ENCODE measurements around the gene SRGAP3.

The SRGAP3 gene

DNA sequence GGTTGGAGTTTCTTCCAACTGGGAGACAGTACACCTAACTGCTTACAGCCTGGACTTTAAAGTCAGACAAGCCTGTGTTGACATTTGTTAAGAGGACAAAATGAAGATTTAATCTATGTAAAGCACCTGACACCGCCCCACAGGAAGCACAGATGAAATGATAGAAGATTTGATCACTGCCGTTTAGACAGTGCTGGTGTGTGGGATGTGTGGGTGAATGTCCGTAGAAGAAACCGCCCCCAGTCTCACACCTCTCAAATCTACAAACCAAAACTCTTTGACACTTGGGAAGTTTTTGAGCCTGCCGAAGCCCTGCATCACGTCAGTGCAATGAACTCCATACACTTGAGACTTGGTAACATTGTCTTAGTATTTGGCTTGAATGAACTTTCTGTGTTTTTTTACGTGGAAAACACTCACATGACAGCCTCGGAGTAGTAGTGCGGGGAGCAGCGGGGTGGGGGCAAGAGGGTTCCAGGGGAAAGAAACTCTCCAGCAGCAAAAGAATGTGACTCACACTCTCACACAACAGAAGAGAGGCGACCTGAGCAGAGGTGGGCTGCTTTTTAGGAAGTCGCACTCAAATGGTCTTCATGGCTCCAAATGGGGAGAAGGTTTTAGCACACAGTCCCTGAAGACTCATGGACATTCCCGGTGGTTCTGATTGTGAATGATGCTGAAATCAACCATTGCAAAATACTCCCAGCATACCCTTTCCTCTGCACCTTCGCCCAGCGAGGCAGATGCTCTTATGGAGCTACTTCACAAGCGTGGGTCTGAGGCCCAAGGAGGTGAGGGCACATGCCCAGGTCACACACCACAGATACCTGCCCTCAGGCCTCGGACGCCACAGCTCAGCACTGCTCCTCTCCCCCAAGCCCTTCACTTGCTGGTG is 79.2 kb downstream of the SRGAP3 start:
- DNase-seq = no peak

DNA sequence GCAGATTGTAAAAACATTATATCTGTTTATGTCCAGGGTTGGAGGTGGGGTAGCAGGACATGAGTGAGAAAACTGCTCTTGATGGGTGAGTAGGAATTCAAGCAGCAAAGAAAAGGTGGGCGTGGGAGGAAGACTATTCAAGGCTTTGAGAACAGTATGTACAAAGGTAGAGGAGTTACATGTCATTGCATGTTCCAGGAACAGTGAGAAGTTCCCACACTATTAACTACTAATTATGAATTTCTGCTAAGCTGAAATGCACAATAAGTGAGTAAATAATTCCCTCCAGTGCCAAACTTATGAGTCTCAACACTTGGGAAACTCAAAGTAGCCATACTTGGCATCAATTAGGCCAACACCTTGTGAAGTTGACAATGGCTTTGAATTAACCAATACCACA is 80.1 kb downstream of the SRGAP3 start:
- DNase-seq = no peak

DNA sequence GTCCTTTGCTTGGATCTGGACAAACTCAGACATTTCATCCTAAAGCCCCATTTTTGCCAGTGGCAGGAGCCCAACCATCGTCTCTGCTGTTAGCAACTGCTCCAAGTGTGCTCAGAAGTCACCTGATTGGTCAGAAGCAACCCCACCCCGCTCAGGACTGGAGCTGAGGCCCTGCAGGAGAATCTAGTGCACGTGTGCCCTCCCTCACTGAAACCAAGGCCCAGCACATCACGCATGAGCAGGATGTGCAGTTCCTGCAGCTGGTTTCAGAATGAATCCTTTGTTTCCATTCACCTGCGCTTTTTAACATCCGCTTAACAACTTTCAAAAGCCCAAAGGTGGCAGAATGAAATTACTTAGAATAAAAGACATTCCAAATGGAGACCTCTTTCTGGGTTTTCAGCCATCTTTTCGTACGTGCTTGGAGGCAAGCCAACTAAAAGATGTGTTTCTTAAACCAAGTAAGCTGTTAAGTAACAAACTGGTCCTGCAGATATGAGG is 81.2 kb downstream of the SRGAP3 start:
- DNase-seq = no peak

DNA sequence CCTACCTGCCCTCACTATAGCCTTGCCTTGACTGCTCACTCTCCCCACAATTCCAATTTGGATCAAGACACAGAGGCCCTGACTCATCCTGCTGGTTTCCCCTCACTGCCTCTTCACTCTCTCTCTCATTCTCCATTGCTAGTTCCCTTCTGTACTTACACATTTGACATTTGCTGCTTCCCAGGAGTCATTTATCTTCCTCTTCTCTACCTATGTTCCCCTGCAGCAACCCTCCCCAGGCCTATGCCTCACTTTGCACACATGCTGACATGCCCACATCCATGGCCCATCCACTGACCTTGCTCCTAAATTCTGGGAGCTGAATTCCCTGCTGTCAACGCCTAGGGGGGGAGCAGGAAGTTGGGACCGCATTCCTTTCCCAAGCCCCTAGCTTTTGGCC is 82.2 kb downstream of the SRGAP3 start:
- no peak for DNase-seq

DNA sequence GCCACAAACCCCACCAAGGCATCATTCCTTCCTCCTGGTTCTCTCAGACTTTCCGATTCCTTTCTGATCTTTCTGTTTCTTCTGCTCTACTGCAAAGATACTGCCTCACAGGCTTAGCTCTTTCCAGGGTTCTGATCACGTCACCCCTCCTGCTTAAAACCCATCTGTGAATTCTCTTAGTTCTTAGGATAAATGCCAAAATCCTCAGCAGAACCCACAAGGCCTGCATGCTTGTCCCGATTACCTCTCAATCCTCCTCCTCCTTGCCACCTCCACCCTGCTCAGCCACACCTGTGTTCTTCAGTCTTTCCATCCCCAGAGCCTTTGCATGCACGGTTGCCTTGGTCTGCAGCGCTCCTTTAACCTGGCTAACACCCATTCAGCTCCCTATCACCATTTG is 84.0 kb downstream of the SRGAP3 start:
- no peak for DNase-seq

DNA sequence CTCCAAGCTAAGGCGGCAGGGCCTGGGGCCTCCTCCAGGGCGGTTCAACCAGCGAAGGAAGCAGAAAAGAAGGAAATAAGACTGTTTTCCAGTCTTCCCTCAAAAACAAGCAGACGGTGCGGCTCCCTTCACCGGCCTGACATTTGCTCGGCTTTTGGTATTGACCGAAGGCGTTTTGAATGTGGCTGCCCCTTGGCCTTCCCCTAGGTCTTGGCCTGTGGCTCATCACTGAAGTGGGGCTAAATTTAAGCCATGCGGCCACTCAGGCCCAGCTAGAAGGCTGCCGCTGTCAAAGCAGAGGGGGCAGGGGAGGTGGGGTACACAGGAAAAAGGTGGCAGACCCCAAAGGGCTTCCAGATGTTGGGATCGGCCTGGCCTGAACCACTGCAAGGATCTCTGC is 86.2 kb downstream of the SRGAP3 start:
- no peak for DNase-seq

DNA sequence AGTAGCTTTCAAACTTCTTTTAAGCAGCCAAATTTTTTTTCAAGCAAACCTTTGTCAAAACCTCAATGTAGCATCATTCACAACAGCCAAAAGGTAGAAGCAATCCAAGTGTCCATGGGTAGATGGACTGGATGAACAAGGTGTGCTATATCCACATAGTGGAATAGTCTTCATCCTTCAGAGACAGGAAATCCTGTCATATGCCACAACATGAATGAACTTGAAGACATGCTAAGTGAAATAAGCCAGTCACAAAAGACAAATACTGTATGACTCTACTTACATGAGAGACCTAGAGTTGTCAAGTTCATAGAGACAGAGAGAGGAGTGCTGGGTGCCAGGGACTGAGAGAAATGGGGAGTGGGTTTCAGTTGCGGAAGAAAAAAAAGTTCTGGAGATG is 87.6 kb downstream of the SRGAP3 start:
- no peak for DNase-seq

DNA sequence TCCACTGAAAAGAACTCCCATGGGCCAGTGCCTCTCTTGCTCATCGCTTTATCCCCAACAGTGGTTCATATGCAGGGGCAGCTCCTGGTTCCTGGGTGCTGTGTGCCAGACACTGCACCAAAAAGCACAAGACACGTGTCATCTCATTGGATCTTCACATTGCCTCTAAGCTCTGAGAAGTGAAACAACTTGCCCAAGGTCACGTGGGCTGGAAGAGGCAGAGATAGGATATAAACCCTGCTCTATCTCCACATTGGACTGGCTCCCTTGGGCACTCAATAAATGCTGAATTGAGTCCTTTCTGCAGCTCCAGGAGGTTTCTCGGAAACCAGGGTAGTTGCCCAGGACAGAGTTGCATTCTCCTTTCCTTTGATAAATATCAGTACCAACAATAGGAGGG is 88.1 kb downstream of the SRGAP3 start:
- DNase-seq = no peak

DNA sequence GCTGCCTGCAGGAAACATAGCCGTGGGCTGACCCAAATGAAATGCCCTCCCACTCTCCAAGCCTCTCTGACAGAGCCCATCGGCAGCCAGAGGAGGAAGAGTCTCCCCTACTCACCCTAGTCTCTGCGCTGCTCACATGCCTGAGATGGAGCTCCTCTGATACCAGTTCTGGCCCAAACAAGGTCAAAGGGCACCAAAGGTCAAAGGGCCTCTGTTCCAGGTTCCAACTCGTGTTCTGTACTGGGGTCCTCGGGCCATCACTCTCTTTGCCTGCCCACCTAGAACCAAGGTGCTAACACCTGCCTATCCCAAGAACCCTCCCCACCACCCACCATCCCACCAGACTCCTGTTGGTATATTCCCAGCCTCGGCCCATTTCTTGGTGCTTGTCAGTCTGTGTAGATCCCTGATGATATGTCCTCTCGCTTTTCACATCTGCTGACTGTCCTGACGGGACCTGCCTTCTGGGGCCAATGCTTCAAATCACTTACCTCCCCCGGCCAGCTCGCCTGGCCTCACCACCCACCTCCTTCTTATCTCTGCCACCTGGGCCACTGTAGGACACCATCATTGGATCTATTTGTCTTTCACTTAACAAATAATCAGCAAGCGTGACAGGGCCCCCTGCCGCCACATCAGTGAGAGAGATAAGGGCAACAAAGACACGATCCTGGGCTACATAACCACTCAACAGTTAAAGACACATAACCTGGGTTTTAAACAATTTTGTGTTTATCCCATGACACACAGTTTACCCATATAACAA is 90.4 kb downstream of the SRGAP3 start:
- DNase-seq = no peak

DNA sequence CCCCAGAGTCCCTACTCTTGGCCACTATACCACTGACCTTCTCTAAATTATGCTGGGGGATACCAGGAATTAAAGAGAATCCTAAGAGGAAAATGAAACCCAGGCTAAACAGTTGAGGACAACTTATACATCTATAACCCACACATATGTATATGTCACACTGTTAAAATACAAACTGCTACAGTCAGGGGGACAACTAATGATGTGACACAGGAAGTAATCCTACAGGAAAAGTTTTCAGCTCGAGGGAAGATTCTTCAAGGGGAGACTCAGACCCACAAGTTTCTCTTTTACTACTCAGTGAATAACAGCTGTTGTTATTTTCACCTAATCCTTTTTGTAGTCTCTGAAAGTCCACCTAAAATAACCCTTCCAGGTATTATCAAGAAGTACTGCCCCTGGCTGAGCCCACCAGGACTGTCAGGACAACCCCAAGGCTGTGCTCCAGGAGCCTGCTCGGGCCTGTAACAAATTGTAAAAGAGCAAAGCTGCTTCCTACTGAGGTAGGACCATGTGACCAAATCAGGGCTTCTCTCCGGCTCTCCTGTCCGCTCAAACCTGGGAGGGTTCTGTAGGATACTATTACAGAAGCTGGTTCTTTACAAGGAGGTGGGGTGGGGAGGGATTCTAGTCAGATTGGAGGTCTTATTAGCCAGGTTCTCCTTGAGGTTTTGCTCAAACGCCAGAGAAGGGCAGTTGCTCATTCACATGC is 91.6 kb downstream of the SRGAP3 start:
- DNase-seq = no peak

DNA sequence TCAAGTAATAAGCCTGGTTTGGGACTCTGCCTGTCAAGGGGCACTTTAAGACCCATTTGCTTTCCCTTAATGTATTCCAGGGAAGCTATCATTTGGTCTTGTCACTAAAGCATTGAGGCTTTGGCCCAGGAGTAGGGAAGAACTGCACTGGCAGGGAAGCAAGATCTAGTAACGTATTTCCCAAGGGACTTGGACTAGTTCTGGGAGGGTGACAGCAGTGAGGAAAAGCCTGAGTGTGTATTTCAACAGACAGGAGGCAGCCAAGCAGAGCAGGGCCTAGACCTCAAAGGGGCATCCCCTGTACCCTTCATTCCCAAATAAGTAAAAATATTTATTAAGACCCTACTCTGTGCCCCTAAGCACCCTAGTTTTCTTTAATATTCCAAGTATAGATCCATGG is 92.8 kb downstream of the SRGAP3 start:
- DNase-seq = no peak

DNA sequence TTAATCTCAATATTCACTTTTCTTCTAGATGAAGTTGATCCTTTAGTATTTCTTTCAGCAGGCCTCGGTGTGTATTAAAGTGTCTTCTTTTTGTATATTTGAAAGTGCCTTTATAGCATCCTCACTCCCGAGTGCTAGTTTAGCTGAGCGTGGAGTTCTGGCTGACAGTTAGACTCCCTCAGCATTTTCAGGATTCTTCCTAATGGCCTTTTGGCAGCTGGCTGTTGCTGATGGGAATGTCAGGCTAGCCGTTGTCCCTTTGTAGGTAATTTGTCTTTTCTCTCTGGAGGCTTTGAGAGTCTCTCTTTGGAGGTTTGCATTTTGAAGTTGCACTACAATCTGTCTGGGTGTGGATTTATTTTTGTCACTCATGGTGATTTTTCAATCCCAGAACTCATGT is 94.4 kb downstream of the SRGAP3 start:
- no peak for DNase-seq

DNA sequence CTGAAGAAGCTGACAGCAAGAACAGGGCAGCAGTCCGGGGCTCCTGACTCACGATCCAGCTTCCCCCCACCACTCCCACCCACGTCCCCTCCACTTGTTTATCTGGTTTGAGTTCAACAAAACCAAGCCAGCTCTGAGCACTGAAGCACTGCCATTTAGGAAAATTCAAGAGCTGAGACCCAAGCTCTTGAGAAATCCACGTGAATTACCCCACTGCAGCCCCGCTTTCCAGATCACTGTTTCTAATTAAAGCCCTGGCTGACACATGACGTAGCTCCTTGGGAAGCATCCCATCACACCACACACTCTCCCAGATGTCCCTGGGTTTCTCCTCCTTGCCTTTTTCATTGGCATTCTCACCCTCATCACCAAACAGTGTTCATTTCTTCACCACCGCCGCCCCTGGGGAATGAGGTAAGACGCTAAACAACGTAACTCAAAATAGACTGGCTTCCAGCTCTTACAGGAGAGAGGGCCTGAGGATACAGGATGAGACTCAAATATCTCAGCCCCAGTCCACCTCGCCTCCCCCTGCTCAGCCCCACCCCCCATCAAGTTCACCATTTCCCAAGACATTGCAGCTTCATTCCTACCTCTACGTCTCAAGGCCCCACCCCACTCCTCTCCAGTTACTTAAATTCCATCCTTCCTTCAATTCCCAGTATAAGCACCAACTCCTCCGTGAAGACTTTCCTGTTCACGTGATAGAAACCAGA is 95.4 kb downstream of the SRGAP3 start:
- no peak for DNase-seq

DNA sequence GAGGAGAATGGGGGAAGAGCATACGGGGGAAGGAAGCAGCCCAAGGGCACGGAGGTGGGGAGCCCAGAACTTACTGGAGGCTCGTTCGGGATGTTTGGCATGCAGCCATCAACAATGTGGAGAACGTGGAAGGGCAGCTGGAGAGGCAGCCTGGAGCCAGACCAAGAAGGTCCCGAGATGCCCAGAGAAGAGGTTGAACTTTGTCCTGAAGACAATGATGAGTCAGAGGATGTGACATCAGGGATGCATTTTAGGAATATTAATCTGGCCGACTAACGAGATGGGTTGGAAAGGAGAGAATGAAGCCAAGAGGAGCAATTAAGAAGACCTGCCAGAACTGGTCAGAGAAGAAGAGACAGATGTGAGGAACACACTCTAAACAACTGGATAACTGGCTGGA is 98.2 kb downstream of the SRGAP3 start:
- DNase-seq = no peak

DNA sequence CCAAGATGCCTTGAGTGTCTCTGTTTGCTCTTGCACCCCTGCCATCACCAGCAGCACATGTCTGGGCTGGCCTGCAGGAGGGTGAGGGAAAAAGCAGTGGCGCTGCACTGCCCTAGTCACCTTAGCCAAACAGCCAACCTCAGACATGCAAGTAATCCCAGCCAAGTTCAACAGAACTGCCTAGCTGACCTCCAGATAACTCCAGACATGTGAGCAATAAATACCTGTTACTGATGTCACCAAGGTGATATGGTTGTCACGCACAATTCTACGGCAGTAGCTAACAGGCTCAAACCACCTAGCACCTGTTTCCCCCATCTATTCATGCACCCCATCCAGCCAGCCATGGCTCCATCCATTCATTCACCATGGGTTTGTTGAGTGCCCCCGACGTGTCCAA is 99.9 kb downstream of the SRGAP3 start:
- no peak for DNase-seq

DNA sequence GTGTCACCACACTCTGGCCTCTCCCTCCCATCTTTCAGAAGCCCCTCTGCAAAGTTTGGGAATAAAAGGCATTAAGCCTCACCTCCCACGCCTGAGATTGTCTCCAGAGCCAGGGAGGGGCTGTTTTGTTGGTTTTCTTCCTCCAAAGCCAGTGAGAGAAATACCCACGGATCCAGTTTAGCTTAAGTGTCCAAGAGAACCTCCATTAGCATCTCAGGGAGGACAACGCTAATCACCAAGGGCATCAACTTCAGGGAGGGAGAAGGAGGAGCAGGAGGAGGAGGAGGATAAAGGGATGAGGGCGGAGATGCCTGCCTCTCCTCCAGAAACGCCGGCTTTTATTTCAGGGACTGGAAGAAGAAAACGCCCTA is 101.6 kb downstream of the SRGAP3 start:
- DNase-seq = no peak

DNA sequence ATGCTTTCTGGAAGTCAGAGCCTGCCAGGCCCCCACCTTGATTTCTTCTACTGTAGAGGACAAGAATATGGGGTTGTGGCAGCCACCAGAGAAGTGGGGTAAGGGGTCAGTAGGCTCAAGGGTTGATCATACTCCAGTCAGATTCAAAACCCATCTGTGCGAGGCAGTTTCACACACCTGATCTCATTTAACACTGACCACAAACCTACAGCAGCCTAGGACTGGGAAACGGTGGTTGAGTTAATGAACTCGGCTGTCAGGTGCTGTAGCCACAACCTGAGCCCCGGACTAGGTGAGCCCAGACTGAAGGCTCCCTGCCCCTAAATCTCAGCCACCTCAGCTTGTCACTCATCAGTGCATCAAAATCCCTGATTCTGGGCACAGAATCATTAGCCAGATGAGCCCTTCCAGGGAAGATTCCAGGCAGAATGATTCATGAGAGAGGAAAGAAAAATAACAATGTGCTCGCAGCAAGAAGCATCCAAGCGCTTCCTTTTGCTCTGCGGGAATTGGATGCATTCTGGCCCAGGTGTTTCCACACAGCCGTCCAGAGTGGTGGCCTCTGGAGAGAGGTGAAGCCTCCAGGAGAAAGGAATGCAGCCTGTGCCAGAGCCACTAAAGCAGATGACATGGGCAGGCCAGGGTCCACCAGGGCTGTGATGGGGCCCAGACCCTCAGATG is 102.1 kb downstream of the SRGAP3 start:
- DNase-seq = no peak

DNA sequence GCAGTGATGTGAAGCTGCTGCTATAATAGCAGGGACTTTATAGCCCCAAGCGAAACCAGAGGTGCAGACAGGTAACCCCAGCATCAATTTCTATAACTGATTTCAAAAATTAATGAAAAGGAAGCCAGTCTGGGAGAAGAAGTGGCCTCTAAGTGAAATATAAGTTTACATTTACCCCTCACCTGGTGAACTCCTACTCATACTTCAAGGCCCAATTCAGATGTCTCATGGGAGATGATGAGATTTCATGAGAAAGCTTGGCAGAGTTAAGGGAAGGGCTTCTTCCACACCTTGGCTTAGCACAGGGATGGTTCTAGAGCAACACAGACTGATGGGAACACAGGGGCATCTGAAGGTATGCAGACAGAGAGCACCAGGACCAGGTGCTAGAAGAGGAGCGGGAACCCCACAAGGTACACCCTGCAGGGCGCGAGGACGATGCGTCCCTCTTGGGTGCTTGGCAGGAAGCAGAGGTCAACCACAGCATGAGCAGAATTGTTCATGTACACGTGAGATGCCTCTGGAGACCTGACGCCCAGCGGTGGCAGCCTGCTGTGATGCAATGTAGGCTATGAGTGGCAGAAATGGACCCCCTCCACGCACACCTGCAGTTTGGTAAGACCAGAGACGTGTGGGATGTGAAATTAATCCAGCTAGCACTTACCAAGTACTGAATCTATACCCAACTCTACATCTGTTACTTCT is 102.9 kb downstream of the SRGAP3 start:
- DNase-seq = no peak

DNA sequence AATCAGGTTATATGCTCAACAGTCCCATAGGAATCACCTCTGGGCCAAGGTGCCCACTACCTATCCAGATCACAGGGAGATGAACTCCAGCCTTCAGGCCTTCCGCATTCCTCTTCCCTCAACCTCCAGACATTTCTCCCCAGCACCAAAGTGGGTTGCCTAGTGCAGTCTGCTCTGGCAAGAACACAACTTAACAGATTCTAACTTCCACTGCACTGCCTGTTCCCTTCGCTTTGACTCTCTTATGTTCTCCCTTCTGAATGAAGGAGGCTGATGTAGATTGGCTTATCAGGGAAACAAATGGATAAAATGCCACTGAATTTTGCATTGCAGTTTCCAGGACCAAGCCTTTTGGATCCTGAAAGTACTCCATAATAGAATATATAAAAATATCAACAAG is 106.3 kb downstream of the SRGAP3 start:
- no peak for DNase-seq

DNA sequence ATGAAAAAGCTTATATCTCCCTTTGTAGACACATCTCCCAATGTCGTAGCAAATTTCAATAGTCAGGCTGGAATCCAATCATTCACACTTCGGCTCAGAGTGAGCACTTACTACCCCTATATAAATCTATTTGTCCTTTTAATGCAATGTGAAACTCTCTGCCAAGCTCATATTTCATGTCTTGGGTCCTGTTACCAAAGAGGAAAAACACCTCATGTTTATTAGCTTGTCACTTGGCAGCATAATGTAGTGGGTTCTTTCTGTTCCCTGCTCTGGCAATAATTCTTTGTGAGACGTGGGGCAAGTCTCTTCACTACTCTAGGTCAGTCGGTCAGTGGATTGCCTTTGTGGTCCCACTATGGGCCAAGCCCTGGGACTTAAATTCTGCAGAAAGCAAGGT is 107.1 kb downstream of the SRGAP3 start:
- peak; percentile 30 to 50 for DNase-seq

DNA sequence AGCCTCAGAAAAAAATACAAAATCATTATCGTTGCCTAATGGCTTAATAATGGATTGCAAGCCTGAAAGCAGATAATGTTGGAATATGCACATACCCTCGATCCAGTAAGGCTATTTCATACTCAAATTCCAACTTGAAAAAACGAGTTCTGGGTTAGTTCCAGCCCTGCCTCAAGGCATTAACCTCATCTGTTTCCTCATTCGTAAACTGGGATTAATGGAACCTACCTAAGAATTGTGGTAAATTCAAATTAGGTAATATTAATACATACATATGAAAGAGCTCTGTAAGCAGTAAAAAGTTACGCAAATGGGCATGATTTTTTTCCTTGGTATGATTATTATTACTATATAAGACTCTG is 107.5 kb downstream of the SRGAP3 start:
- DNase-seq = peak; percentile 49 to 52

DNA sequence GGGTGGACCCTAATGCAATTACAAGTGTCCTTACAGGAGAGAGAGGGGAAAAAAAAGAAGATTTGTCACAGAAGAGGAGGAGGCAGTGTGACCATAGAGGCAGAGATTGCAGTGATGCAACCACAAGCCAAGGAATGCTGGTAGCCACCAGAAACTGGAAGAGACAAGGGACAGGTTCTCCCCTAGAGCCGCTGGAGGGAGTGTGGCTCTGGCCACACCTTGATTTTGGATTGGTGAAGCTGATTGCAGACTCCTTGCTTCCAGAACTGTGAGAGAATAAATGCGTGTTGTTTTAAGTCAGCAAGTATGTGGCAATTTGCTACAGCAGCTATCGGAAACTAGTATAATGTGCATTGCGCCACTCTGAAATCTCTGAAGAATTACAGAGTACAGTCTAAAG is 110.1 kb downstream of the SRGAP3 start:
- no peak for DNase-seq

All from cerebellar nuclear complex (tissue), 1 donor.